ENCODE measurements around the gene SPOPL.
"Not testable (repeated sequence)": the region's sequence is repeated elsewhere in the genome, so short reads cannot be mapped to it uniquely, and the experiment has no call there.

- not testable (repeated sequence) for TF ChIP-seq CTCF (tag by site-specific recombination; IDR thresholded peaks at IDR 0.05); ZNF830 (tag by site-specific recombination; IDR thresholded peaks at IDR 0.05; ENCODE audit: low read depth); ZBTB21 (tag by site-specific recombination; IDR thresholded peaks at IDR 0.05); ATF2 (tag by site-specific recombination; IDR thresholded peaks at IDR 0.05; ENCODE audit: low read depth); ZNF596 (tag by site-specific recombination; IDR thresholded peaks at IDR 0.05); WT1 (tag by site-specific recombination; IDR thresholded peaks at IDR 0.05); ZSCAN30 (tag by site-specific recombination; IDR thresholded peaks at IDR 0.05); ZBTB8A (tag by site-specific recombination; IDR thresholded peaks at IDR 0.05); TSHZ1 (tag by site-specific recombination; IDR thresholded peaks at IDR 0.05; ENCODE audit: borderline replicate concordance); ZSCAN18 (tag by site-specific recombination; IDR thresholded peaks at IDR 0.05); TCF7L2 (IDR thresholded peaks at IDR 0.05; ENCODE audit: borderline replicate concordance, low read depth, low read length); YY2 (tag by site-specific recombination; IDR thresholded peaks at IDR 0.05); ZFP69B (tag by site-specific recombination; IDR thresholded peaks at IDR 0.05); OSR2 (tag by site-specific recombination; IDR thresholded peaks at IDR 0.05)
Observed at GRCh38 chr2:138523018-138523672, 21.6 kb downstream of the SPOPL start.
